Thoracic aorta (tissue), 2 donors: ENCODE data around the gene RHPN2. TPM values are rescaled to one million over a fixed set of nuclear protein-coding genes. Genes with fewer than 3 reads are reported as not detected.
"Not testable (repeated sequence)": the region's sequence is repeated elsewhere in the genome, so short reads cannot be mapped to it uniquely, and the experiment has no call there.

Experiments
- ATAC-seq: fragments of 150-250 bp; one replicate; pipeline ENCODE4 v1.8.0; 2017; ENCODE audit warnings: low read depth; ENCODE audit not compliant: insufficient number of reproducible peaks, low FRiP score
- DNase-seq: peaks from one replicate; pipeline ENCODE4 v3.0.0-alpha.2; 2020; ENCODE audit warnings: low spot score
- H3K27ac ChIP-seq, 2 donors: fragments of 200-600 bp; sonication (generic); 1 replicate in 1 of 2; 2 replicates in 1 of 2; pipeline ENCODE4 v1.5.1; 2016; ENCODE audit warnings: mild to moderate bottlenecking in 2 of 2, moderate library complexity in 2 of 2
- H3K27me3 ChIP-seq: fragments of 200-600 bp; sonication (generic); replicated peaks from 2 replicates; pipeline ENCODE4 v1.6.0; 2016; ENCODE audit warnings: mild to moderate bottlenecking; ENCODE audit not compliant: insufficient read depth
- H3K36me3 ChIP-seq: fragments of 200-600 bp; sonication (generic); one replicate; pipeline ENCODE4 v1.5.1; 2016
- H3K4me1 ChIP-seq, 2 donors: fragments of 200-600 bp; sonication (generic); 1 replicate in 1 of 2; 2 replicates in 1 of 2; pipeline versions ENCODE4 v1.5.1 to v1.6.0; 2016; ENCODE audit warnings: low read depth in 2 of 2, mild to moderate bottlenecking in 1 of 2; ENCODE audit not compliant: control insufficient read depth in 1 of 2
- H3K4me3 ChIP-seq: fragments of 200-600 bp; sonication (generic); 2 replicates; pipeline ENCODE4 v1.5.1; 2016; ENCODE audit warnings: mild to moderate bottlenecking
- H3K9me3 ChIP-seq: fragments of 200-600 bp; sonication (generic); 2 replicates; pipeline ENCODE4 v1.5.1; 2016
- total RNA-seq, 2 donors: library from RNA; depleted of rRNA; stranded (reverse); fragments of >200 nt; gene quantifications; one replicate each; pipeline versions ENCODE4 v1.1.0 to v1.2.3, GENCODE V29; 2016
- TF ChIP-seq, protein P1 (sequence below): fragments of 200-600 bp; sonication (generic); IDR thresholded peaks from one replicate; pipeline ENCODE4 v1.5.1; 2019; ENCODE audit warnings: antibody characterized with exemption

RHPN2 gene
- total RNA-seq, 2 donors from 2014 or later, result 0.81 to 2.4 TPM

DNA sequence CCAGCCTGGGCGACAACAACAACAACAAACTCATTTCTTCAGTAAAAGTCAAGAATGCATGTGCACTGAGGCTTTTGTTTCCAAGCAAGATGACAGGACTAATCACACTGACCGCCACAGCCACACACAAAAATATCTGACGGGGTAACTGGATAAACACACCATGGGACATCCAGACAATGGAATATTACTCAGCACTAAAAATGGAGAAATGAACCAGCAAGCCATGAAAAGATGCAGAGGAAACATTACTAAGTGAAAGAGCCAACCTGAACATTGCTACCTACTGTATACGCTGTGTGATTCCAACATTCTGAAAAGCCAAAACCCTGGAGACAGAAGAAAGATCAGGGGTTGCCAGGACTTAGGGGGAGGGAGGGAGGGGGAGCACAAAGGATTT is 56.0 kb downstream of the RHPN2 start:
- ATAC-seq, result no peak
- no peak overlapping the region for H3K4me3 ChIP-seq

DNA sequence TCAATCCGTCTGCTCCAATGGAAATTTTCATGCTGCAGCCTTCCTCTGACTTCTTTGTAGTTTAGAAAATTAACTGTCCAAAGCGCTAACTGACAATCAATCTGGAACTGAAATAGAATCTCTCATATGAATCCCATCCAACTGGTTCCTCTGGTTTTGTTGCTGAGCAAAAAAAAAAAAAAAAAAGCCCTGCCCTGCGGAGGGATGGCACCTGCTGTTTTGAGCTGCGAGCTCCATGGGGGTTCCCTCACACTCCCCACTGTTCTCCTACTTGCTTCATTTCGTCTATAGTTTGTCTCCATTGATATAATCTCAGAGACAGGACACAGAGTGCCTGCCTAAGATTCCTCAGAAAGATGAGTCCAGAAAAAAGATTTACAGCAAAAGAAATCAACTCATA is 59.2 kb downstream of the RHPN2 start:
- ATAC-seq, result no peak
- no peaks in the 10 kb centered on the region for H3K36me3 ChIP-seq
- H3K27ac ChIP-seq, result no peak overlapping the region
- TF ChIP-seq, protein P1, sequence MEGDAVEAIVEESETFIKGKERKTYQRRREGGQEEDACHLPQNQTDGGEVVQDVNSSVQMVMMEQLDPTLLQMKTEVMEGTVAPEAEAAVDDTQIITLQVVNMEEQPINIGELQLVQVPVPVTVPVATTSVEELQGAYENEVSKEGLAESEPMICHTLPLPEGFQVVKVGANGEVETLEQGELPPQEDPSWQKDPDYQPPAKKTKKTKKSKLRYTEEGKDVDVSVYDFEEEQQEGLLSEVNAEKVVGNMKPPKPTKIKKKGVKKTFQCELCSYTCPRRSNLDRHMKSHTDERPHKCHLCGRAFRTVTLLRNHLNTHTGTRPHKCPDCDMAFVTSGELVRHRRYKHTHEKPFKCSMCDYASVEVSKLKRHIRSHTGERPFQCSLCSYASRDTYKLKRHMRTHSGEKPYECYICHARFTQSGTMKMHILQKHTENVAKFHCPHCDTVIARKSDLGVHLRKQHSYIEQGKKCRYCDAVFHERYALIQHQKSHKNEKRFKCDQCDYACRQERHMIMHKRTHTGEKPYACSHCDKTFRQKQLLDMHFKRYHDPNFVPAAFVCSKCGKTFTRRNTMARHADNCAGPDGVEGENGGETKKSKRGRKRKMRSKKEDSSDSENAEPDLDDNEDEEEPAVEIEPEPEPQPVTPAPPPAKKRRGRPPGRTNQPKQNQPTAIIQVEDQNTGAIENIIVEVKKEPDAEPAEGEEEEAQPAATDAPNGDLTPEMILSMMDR, result no peak
- DNase-seq, result no peak
- no peaks in the 10 kb centered on the region for H3K27me3 ChIP-seq
- H3K4me3 ChIP-seq, result no peak overlapping the region
- no peaks in the 10 kb centered on the region for H3K4me1 ChIP-seq
- no peaks in the 10 kb centered on the region for H3K9me3 ChIP-seq

More for the DNA sequence above, 56.0 kb downstream of the RHPN2 start:
- no peaks in the 10 kb centered on the region for H3K4me1 ChIP-seq
- H3K27ac ChIP-seq, result no peak overlapping the region
- H3K36me3 ChIP-seq, result no peaks in the 10 kb centered on the region
- TF ChIP-seq, protein P1, result no peak
- DNase-seq, result no peak
- no peaks in the 10 kb centered on the region for H3K9me3 ChIP-seq
- H3K27me3 ChIP-seq, result no peaks in the 10 kb centered on the region

DNA sequence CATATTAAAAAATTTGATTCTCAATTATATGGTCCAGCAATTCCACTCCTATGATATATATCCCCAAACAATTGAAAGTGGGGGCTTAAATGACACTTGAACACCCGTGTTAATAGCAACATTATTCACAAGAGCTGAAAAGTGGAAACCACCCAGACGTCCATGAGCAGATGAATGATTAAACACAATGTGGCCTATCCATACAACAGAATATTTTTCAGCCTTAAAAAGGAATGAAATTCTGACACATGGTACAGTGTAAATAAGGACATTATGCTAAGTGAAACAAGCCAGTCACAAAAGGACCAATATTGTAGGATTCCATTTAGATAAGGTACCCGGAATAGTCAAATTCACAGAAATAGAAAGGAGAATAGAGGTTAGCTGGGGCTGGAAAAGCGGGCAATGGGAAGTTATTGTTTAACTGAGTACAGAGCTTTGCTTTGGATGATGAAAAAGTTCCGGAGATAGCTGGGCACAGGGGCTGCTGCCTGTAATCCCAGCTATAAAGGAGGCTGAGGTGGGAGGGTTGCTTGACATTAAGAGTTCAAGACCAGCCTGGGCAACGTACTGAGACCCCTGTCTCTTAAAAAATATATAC is 61.2 kb downstream of the RHPN2 start:
- H3K27me3 ChIP-seq, H3K27ac ChIP-seq, H3K4me3 ChIP-seq, DNase-seq, H3K36me3 ChIP-seq, ATAC-seq, H3K4me1 ChIP-seq, H3K9me3 ChIP-seq: not testable (repeated sequence)

DNA sequence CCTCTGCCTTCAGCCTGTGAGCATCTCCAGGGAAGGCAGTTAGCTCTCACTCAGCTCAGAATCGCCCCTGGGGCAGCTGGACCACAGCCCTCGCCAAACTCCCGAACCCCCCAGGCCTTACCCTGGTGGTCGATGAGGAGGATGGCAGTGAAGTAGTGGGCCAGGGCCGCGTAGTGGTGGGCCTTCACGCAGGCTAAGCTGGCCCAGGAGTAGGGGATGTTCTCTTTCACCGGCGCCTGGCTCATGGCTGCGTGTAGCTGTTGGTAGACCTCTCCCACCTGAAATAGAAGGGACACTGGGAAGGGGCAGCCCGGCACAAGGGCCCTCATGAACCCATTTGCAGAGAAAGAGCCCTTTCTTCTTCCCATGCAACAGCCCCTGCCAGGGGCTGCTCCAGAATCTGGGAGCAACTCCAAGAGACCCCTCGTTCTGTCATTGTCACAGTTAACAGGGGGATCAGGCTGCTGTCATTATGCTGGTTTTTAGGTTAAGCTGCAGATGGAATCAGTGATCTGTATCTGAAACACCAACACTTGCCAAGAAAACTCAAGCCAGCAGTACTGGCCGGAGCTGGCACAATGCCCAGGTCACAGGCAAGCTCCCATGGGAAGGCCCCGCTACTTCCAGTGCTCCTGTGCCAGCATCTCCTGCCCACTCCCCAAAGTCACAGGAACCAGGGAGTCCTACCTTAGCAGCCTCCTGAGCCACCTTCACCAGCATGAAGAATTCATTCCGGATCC is 62.4 kb downstream of the RHPN2 start:
- not testable (repeated sequence) for H3K4me1 ChIP-seq, ATAC-seq, H3K4me3 ChIP-seq, H3K36me3 ChIP-seq, H3K27ac ChIP-seq, H3K9me3 ChIP-seq, H3K27me3 ChIP-seq, DNase-seq

DNA sequence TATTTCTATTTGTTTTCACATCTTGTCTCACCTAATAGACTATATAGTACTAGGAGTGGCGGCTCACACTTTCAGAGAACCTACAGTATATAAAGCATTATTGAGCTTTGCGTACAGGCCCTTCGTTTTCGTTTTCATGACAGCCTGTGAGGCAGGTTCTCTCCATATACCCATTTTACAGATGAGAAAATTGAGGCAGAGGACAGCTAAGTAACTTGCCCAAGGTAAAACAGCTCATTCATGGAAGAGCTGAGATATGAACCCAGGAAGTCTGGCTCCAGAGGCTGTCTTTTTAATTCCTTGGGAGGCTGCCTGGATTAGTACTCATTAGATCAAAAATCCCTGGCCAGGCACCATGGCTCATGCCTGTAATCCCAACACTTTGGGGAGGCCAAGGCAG is 63.8 kb downstream of the RHPN2 start:
- Histone ChIP-seq H3K4me1 (no peaks in the 10 kb centered on the region), H3K9me3 (no peaks in the 10 kb centered on the region), H3K27me3 (no peaks in the 10 kb centered on the region), H3K4me3 (no peak overlapping the region), H3K27ac (no peak overlapping the region), H3K36me3 (no peaks in the 10 kb centered on the region)
- DNase-seq, result no peak
- no peak for ATAC-seq
- TF ChIP-seq, protein P1, result no peak

DNA sequence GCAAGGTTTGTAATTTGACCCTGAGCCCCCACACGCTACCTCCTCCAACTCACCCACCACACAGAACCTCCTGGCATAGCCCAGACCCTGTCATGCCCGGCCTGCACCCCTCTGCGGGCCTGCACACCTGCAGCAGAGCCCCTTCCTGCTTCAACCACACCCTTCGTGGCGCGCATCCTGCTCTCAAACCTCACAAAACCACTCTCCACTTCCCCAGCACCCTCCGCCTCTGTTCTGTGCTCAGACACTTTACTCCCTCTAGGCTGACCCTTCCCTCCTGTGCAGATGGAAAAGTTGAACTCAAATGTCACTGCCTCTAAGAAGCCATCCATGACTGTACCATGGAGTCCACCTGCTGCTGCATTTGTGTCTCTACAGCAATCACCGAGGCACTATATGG is 64.2 kb downstream of the RHPN2 start:
- Histone ChIP-seq H3K4me1 (no peaks in the 10 kb centered on the region), H3K36me3 (no peaks in the 10 kb centered on the region), H3K9me3 (no peaks in the 10 kb centered on the region), H3K4me3 (no peak overlapping the region), H3K27me3 (no peaks in the 10 kb centered on the region), H3K27ac (no peak overlapping the region)
- no peak for DNase-seq
- TF ChIP-seq, protein P1, result no peak
- ATAC-seq, result no peak
